IMR-90 (cell line): ENCODE results near the gene TRAPPC8. TPM values are rescaled to one million over a fixed set of nuclear protein-coding genes. Genes with fewer than 3 reads are reported as not detected.

ENCODE experiments used
- ATAC-seq: fragments of 200-7000 bp; cut with Tn5 transposase; 2 replicates; pipeline ENCODE4 v1.9.1; 2020; ENCODE audit warnings: low read depth, mild to moderate bottlenecking, moderate library complexity
- BruUV-seq: library from RNA; stranded (reverse); fragments of 400-500 nt; replicated peaks from 2 replicates; lab custom pipeline; 2021; lab: Mats Ljungman, UMichigan
- CTCF ChIA-PET: fragments of 300-600 bp; formaldehyde crosslinking; extraction: SDS; loops from one replicate; lab custom pipeline; 2021; ENCODE audit warnings: antibody characterized with exemption; lab: Yijun Ruan, JAX
- POLR2A ChIA-PET: fragments of 300-600 bp; sonication (Branson Sonifier 250); formaldehyde crosslinking; loops from one replicate; lab custom pipeline; 2022; ENCODE audit warnings: antibody characterized with exemption; ENCODE audit not compliant: unreplicated experiment; lab: Charles Lee
- DNase-seq: peaks from one replicate; pipeline ENCODE4 v3.0.0; 2013
- H2AFZ ChIP-seq: replicated peaks from 2 replicates; pipeline ENCODE3; 2013; ENCODE audit warnings: low read length, mild to moderate bottlenecking; ENCODE audit not compliant: poor library complexity
- H2AK5ac ChIP-seq: 2 replicates; pipeline ENCODE4 v1.6.1; 2013; ENCODE audit warnings: low read depth, low read length, inconsistent platforms
- H2AK9ac ChIP-seq: replicated peaks from 2 replicates; pipeline ENCODE3; 2013; ENCODE audit warnings: mild to moderate bottlenecking, low read depth, low read length, moderate library complexity; ENCODE audit not compliant: poor library complexity
- H2BK120ac ChIP-seq: 2 replicates; pipeline ENCODE4 v1.6.1; 2013; ENCODE audit warnings: low read depth, low read length, inconsistent platforms
- H2BK15ac ChIP-seq: 3 replicates; pipeline ENCODE4 v1.6.1; 2013; ENCODE audit warnings: low read depth, low read length, inconsistent platforms
- H2BK20ac ChIP-seq: 2 replicates; pipeline ENCODE4 v1.6.1; 2013; ENCODE audit warnings: low read depth, mild to moderate bottlenecking, inconsistent platforms, low read length, moderate library complexity
- H2BK5ac ChIP-seq: 2 replicates; pipeline ENCODE4 v1.6.1; 2013; ENCODE audit warnings: mild to moderate bottlenecking, low read depth, low read length, inconsistent platforms; ENCODE audit not compliant: poor library complexity, severe bottlenecking
- H3K14ac ChIP-seq: replicated peaks from 2 replicates; pipeline ENCODE4 v1.6.1; 2013; ENCODE audit warnings: low read depth, low read length, inconsistent platforms
- H3K18ac ChIP-seq: 2 replicates; pipeline ENCODE4 v1.6.1; 2013; ENCODE audit warnings: low read depth, low read length, control low read depth
- H3K23ac ChIP-seq: 2 replicates; pipeline ENCODE4 v1.6.1; 2013; ENCODE audit warnings: low read depth, low read length, inconsistent platforms
- H3K27ac ChIP-seq: 2 replicates; pipeline ENCODE4 v1.5.1; 2013; ENCODE audit warnings: mild to moderate bottlenecking, control low read depth, low read length; ENCODE audit not compliant: insufficient read depth
- H3K27me3 ChIP-seq: 2 replicates; pipeline ENCODE4 v1.6.1; 2013; ENCODE audit warnings: low read length; ENCODE audit not compliant: control insufficient read depth, insufficient read depth
- H3K36me3 ChIP-seq: 2 replicates; pipeline ENCODE4 v1.6.1; 2013; ENCODE audit warnings: low read length, mixed read lengths; ENCODE audit not compliant: control insufficient read depth, insufficient read depth
- H3K4ac ChIP-seq: 2 replicates; pipeline ENCODE4 v1.6.1; 2013; ENCODE audit warnings: low read depth, low read length, inconsistent platforms
- H3K4me1 ChIP-seq: 2 replicates; pipeline ENCODE4 v1.6.1; 2013; ENCODE audit warnings: low read length, mixed read lengths; ENCODE audit not compliant: control insufficient read depth, insufficient read depth
- H3K4me2 ChIP-seq: 2 replicates; pipeline ENCODE4 v1.6.1; 2013; ENCODE audit warnings: low read depth, mild to moderate bottlenecking, control low read depth, low read length, moderate library complexity
- H3K4me3 ChIP-seq: 2 replicates; pipeline ENCODE4 v1.5.1; 2013; ENCODE audit warnings: low read depth, mild to moderate bottlenecking, control low read depth, low read length, moderate library complexity; ENCODE audit not compliant: insufficient read depth
- H3K56ac ChIP-seq: 2 replicates; pipeline ENCODE4 v1.6.1; 2013; ENCODE audit warnings: low read length, inconsistent platforms; ENCODE audit not compliant: insufficient read depth; ENCODE audit errors: extremely low read depth
- H3K79me1 ChIP-seq, 2 experiments: 2 replicates each; pipeline ENCODE4 v1.6.1; 2013; ENCODE audit warnings: low read length in 2 of 2, inconsistent platforms in 1 of 2, low read depth in 1 of 2
- H3K9ac ChIP-seq: 2 replicates; pipeline ENCODE4 v1.6.1; 2013; ENCODE audit warnings: low read depth, low read length, control low read depth
- H3K9me1 ChIP-seq: 2 replicates; pipeline ENCODE4 v1.6.1; 2013; ENCODE audit warnings: low read length, inconsistent platforms; ENCODE audit not compliant: insufficient read depth
- H3K9me3 ChIP-seq: 2 replicates; pipeline ENCODE4 v1.6.1; 2013; ENCODE audit warnings: low read length; ENCODE audit not compliant: control insufficient read depth, insufficient read depth
- H4K20me1 ChIP-seq: 2 replicates; pipeline ENCODE4 v1.6.1; 2013; ENCODE audit warnings: low read length, inconsistent platforms; ENCODE audit not compliant: insufficient read depth
- H4K5ac ChIP-seq: 2 replicates; pipeline ENCODE4 v1.6.1; 2013; ENCODE audit warnings: mild to moderate bottlenecking, low read depth, low read length, control low read depth
- H4K8ac ChIP-seq, 2 experiments: 2 replicates each; pipeline ENCODE4 v1.6.1; 2013; ENCODE audit warnings: low read depth in 2 of 2, low read length in 2 of 2, control low read depth in 1 of 2, inconsistent platforms in 1 of 2
- H4K91ac ChIP-seq: 2 replicates; pipeline ENCODE4 v1.6.1; 2013; ENCODE audit warnings: low read depth, low read length, inconsistent platforms; ENCODE audit not compliant: insufficient read depth
- BHLHE40 ChIP-seq: fragments of 150-350 bp; IDR thresholded peaks from 2 replicates; pipeline ENCODE4 v1.6.1; 2016; ENCODE audit warnings: mild to moderate bottlenecking, low read depth, low read length
- CEBPB ChIP-seq: IDR thresholded peaks from 2 replicates; pipeline ENCODE4 v1.6.1; 2012; ENCODE audit warnings: low read depth, low read length, improper control_type of control experiment
- CHD1 ChIP-seq: IDR thresholded peaks from 2 replicates; pipeline ENCODE4 v1.6.1; 2012; ENCODE audit warnings: low read depth, low read length, improper control_type of control experiment
- FOS ChIP-seq: fragments of 150-350 bp; IDR thresholded peaks from 2 replicates; pipeline ENCODE4 v1.6.1; 2016; ENCODE audit warnings: low read depth, low read length
- MAFK ChIP-seq: IDR thresholded peaks from 2 replicates; pipeline ENCODE4 v1.6.1; 2012; ENCODE audit warnings: low read depth, low read length, improper control_type of control experiment
- MAZ ChIP-seq: IDR thresholded peaks from 2 replicates; pipeline ENCODE4 v1.6.1; 2012; ENCODE audit warnings: low read depth, mild to moderate bottlenecking, low read length, improper control_type of control experiment, moderate library complexity, borderline replicate concordance
- MXI1 ChIP-seq: IDR thresholded peaks from 2 replicates; pipeline ENCODE4 v1.6.1; 2012; ENCODE audit warnings: low read depth, mild to moderate bottlenecking, low read length, moderate library complexity, borderline replicate concordance
- NFE2L2 ChIP-seq: fragments of 150-350 bp; IDR thresholded peaks from 2 replicates; pipeline ENCODE4 v1.6.1; 2016; ENCODE audit warnings: low read depth, mild to moderate bottlenecking, low read length
- POLR2A ChIP-seq: IDR thresholded peaks from 2 replicates; pipeline ENCODE4 v1.6.1; 2012; ENCODE audit warnings: mild to moderate bottlenecking, low read depth, low read length
- RAD21 ChIP-seq: IDR thresholded peaks from 2 replicates; pipeline ENCODE4 v1.6.1; 2012; ENCODE audit warnings: low read length, improper control_type of control experiment
- RCOR1 ChIP-seq: IDR thresholded peaks from 2 replicates; pipeline ENCODE4 v1.6.1; 2012; ENCODE audit warnings: mild to moderate bottlenecking, low read length, improper control_type of control experiment; ENCODE audit not compliant: insufficient replicate concordance
- RFX5 ChIP-seq: IDR thresholded peaks from 2 replicates; pipeline ENCODE4 v1.8.0; 2012; ENCODE audit warnings: low read depth, mild to moderate bottlenecking, low read length, moderate library complexity
- SMC3 ChIP-seq: fragments of 150-350 bp; IDR thresholded peaks from 2 replicates; pipeline ENCODE4 v1.6.1; 2016; ENCODE audit warnings: low read depth, mild to moderate bottlenecking, antibody characterized with exemption, low read length, moderate library complexity
- WGBS, 2 experiments: methylation state at CpG; one replicate each; pipeline versions ENCODE4 v1.1.5 to v1.1.7; 2013; ENCODE audit warnings: missing lambda C conversion rate in 2 of 2; ENCODE audit not compliant: insufficient read length in 1 of 2; ENCODE audit errors: extremely low coverage in 2 of 2; 5-methylcytosine and 5-hydroxymethylcytosine counted together
- dilution Hi-C: fragments of 300-500 bp; cut with HindIII; formaldehyde crosslinking; loops from one replicate; pipeline ENCODE4 v1.14.3; 2018; ENCODE audit warnings: low sequenced_read_pairs; ENCODE audit not compliant: unreplicated experiment
- in situ Hi-C: fragments of 300-500 bp; cut with MboI; formaldehyde crosslinking; loops from 3 replicates; pipeline ENCODE4 v1.14.3; 2019; ENCODE audit warnings: low sequenced_read_pairs, inconsistent platforms, mixed read lengths
- intact Hi-C: fragments of 100-400 bp; cut with micrococcal nuclease; formaldehyde crosslinking; loops from 2 replicates; pipeline ENCODE4 v1.10.0; 2022
- polyA plus RNA-seq, 3 experiments: library from polyadenylated mRNA; depleted of rRNA; stranded (reverse); fragments of >200 nt; gene quantifications; 2 replicates each; pipeline ENCODE4 v1.2.3, GENCODE V29; 2012; ENCODE audit warnings: low replicate concordance in 1 of 3
- total RNA-seq: library from RNA; depleted of rRNA; stranded (reverse); fragments of >200 nt; gene quantifications from 2 replicates; pipeline ENCODE4 v1.2.3, GENCODE V29; 2012
- TF ChIP-seq, protein P1 (sequence below): fragments of 150-350 bp; IDR thresholded peaks from 2 replicates; pipeline ENCODE4 v1.6.1; 2016; ENCODE audit warnings: low read depth, mild to moderate bottlenecking, low read length, moderate library complexity, borderline replicate concordance
- TF ChIP-seq, protein P2 (sequence below): fragments of 150-350 bp; IDR thresholded peaks from 2 replicates; pipeline ENCODE4 v1.6.1; 2017; ENCODE audit warnings: mild to moderate bottlenecking, antibody characterized with exemption, low read length, low read depth
- TF ChIP-seq, protein P3 (sequence below): conservative IDR thresholded peaks from 2 replicates; pipeline ENCODE4 v1.5.1; 2012; ENCODE audit warnings: mild to moderate bottlenecking, low read depth, low read length, improper control_type of control experiment

The TRAPPC8 gene
- total and polyA plus RNA-seq, 2 of the 4 experiments (the other 2 are of a cell fraction), result 21.8 to 54.3 TPM

DNA sequence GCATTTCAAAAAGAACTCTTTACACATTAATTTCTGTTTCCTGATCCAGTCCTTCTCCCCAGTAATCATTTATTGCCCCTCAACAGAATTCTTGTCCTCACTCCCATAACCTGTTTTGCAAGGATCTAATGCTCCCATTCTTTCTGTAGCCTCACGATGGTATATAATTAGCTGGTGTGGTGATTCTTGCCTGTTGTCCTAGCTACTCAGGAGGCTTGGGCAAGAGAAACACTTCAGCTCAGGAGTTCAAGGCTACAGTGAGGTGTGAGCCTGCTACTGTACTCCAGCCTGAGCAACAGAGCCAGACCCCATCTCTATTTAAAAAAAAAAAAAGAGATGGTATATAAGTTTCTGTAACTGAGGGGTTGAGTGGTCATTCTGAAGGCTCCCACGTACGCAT, 7.7 kb upstream of the TRAPPC8 start:
- ChIA-PET CTCF (no interaction called here), POLR2A (no interaction called here)
- H3K36me3 ChIP-seq, result no peaks in the 10 kb centered on the region
- H3K14ac ChIP-seq, result no peak overlapping the region
- ATAC-seq, result no peak
- no peaks in the 10 kb centered on the region for H3K27me3 ChIP-seq
- WGBS, 2 experiments, result no CpG with 5 or more reads among the region's 3 CpGs
- no peak for DNase-seq
- H2BK20ac ChIP-seq, result no peak overlapping the region
- no peak overlapping the region for H3K18ac ChIP-seq
- no peaks in the 10 kb centered on the region for H3K4me1 ChIP-seq
- no peak overlapping the region for H3K4me3 ChIP-seq
- no peak overlapping the region for H3K23ac ChIP-seq
- no peaks in the 10 kb centered on the region for H3K79me1 ChIP-seq
- H4K5ac ChIP-seq, result no peak overlapping the region
- no peaks in the 10 kb centered on the region for H4K20me1 ChIP-seq
- no peak overlapping the region for H4K8ac ChIP-seq
- H4K91ac ChIP-seq, result no peak overlapping the region
- H3K27ac ChIP-seq, result no peak overlapping the region
- BruUV-seq, result no TSS peak
- intact Hi-C loops (no loop called here), dilution Hi-C loops (no loop called here), in situ Hi-C loops (loop anchor here (25.0 kb wide), 1 partner anchor 388 kb away; no protein-coding TSS in a partner anchor)
- H2AFZ ChIP-seq, result no peak overlapping the region
- H2BK120ac ChIP-seq, result no peak overlapping the region
- no peak overlapping the region for H3K4me2 ChIP-seq
- no peak overlapping the region for H2AK5ac ChIP-seq
- no peak overlapping the region for H3K9ac ChIP-seq
- no peak overlapping the region for H2AK9ac ChIP-seq
- no peaks in the 10 kb centered on the region for H3K9me3 ChIP-seq
- no peak overlapping the region for H3K4ac ChIP-seq
- H2BK5ac ChIP-seq, result no peak overlapping the region
- no peaks in the 10 kb centered on the region for H3K9me1 ChIP-seq
- H3K56ac ChIP-seq, result no peak overlapping the region
- no peak overlapping the region for H2BK15ac ChIP-seq
- TF ChIP-seq, protein P1, sequence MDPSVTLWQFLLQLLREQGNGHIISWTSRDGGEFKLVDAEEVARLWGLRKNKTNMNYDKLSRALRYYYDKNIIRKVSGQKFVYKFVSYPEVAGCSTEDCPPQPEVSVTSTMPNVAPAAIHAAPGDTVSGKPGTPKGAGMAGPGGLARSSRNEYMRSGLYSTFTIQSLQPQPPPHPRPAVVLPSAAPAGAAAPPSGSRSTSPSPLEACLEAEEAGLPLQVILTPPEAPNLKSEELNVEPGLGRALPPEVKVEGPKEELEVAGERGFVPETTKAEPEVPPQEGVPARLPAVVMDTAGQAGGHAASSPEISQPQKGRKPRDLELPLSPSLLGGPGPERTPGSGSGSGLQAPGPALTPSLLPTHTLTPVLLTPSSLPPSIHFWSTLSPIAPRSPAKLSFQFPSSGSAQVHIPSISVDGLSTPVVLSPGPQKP, result no peak
- no peak for TF ChIP-seq BHLHE40
- no peak for TF ChIP-seq FOS
- no peak for TF ChIP-seq MAZ
- no peak for TF ChIP-seq POLR2A
- no peak for TF ChIP-seq CEBPB
- no peak for TF ChIP-seq RFX5
- no peak for TF ChIP-seq RAD21
- TF ChIP-seq MAFK, result no peak
- no peak for TF ChIP-seq SMC3
- no peak for TF ChIP-seq CHD1
- TF ChIP-seq NFE2L2, result no peak
- TF ChIP-seq, protein P2, sequence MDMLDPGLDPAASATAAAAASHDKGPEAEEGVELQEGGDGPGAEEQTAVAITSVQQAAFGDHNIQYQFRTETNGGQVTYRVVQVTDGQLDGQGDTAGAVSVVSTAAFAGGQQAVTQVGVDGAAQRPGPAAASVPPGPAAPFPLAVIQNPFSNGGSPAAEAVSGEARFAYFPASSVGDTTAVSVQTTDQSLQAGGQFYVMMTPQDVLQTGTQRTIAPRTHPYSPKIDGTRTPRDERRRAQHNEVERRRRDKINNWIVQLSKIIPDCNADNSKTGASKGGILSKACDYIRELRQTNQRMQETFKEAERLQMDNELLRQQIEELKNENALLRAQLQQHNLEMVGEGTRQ, result no peak
- TF ChIP-seq, protein P3, sequence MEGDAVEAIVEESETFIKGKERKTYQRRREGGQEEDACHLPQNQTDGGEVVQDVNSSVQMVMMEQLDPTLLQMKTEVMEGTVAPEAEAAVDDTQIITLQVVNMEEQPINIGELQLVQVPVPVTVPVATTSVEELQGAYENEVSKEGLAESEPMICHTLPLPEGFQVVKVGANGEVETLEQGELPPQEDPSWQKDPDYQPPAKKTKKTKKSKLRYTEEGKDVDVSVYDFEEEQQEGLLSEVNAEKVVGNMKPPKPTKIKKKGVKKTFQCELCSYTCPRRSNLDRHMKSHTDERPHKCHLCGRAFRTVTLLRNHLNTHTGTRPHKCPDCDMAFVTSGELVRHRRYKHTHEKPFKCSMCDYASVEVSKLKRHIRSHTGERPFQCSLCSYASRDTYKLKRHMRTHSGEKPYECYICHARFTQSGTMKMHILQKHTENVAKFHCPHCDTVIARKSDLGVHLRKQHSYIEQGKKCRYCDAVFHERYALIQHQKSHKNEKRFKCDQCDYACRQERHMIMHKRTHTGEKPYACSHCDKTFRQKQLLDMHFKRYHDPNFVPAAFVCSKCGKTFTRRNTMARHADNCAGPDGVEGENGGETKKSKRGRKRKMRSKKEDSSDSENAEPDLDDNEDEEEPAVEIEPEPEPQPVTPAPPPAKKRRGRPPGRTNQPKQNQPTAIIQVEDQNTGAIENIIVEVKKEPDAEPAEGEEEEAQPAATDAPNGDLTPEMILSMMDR, result no peak
- no peak for TF ChIP-seq RCOR1
- TF ChIP-seq MXI1, result no peak
